CD4-positive, alpha-beta T cell treated with Interleukin-4 for 4 hours (primary cell): ENCODE results near the gene PARP16.
"Not testable (repeated sequence)": the region's sequence is repeated elsewhere in the genome, so short reads cannot be mapped to it uniquely, and the experiment has no call there.

ENCODE experiments used
- DNase-seq: peaks from one replicate; pipeline ENCODE4 v3.0.0-alpha.2; 2020

Gene PARP16

GRCh38 chr15:65275104-65275727 is 11.5 kb downstream of the PARP16 start:
- no peak for DNase-seq

GRCh38 chr15:65270811-65271545 is 15.7 kb downstream of the PARP16 start:
- not testable (repeated sequence) for DNase-seq

GRCh38 chr15:65268411-65268810 is 18.3 kb downstream of the PARP16 start:
- DNase-seq, result no peak

- no peak for DNase-seq
Measured at GRCh38 chr15:65266469-65266868, 20.2 kb downstream of the PARP16 start.

GRCh38 chr15:65264863-65265430 is 21.7 kb downstream of the PARP16 start:
- no peak for DNase-seq

GRCh38 chr15:65263313-65263712 is 23.4 kb downstream of the PARP16 start:
- DNase-seq, result no peak

- DNase-seq, result no peak
Measured at GRCh38 chr15:65260968-65261367, 25.7 kb downstream of the PARP16 start.

- DNase-seq, result no peak
Measured at GRCh38 chr15:65259367-65259797, 27.3 kb downstream of the PARP16 start.

- DNase-seq, result no peak
Measured at GRCh38 chr15:65258375-65259262, 28.1 kb downstream of the PARP16 start.

GRCh38 chr15:65255486-65256140 is 31.1 kb downstream of the PARP16 start:
- DNase-seq, result no peak

- DNase-seq, result no peak
Measured at GRCh38 chr15:65254758-65255157, 31.9 kb downstream of the PARP16 start.

- no peak for DNase-seq
Measured at GRCh38 chr15:65254356-65254755, 32.3 kb downstream of the PARP16 start.

GRCh38 chr15:65249641-65250040 is 37.0 kb downstream of the PARP16 start:
- no peak for DNase-seq

GRCh38 chr15:65248511-65249255 is 38.0 kb downstream of the PARP16 start:
- no peak for DNase-seq

- DNase-seq, result no peak
Measured at GRCh38 chr15:65246939-65247338, 39.7 kb downstream of the PARP16 start.

GRCh38 chr15:65246026-65246714 is 40.5 kb downstream of the PARP16 start:
- no peak for DNase-seq

- no peak for DNase-seq
Measured at GRCh38 chr15:65245096-65245856, 41.4 kb downstream of the PARP16 start.

GRCh38 chr15:65244638-65245037 is 42.0 kb downstream of the PARP16 start:
- DNase-seq, result no peak

- DNase-seq, result not testable (repeated sequence)
Measured at GRCh38 chr15:65236443-65236842, 50.2 kb downstream of the PARP16 start.

- DNase-seq, result no peak
Measured at GRCh38 chr15:65233696-65234095, 53.0 kb downstream of the PARP16 start.
